Esophagus (tissue), 2 donors: ENCODE measurements around the gene OPHN1. TPM values are rescaled to one million over a fixed set of nuclear protein-coding genes. Genes with fewer than 3 reads are reported as not detected.
"Not testable (repeated sequence)": the region's sequence is repeated elsewhere in the genome, so short reads cannot be mapped to it uniquely, and the experiment has no call there.

Experiments
- H3K27ac ChIP-seq, 2 donors: one replicate each; pipeline ENCODE4 v1.5.1; 2013; ENCODE audit warnings: low read depth in 2 of 2, mild to moderate bottlenecking in 2 of 2, inconsistent platforms in 1 of 2, low read length in 1 of 2, moderate library complexity in 1 of 2
- H3K27me3 ChIP-seq, 2 donors: one replicate each; pipeline ENCODE4 v1.6.1; 2013; ENCODE audit warnings: low read length in 2 of 2, control low read depth in 1 of 2, mild to moderate bottlenecking in 1 of 2; ENCODE audit not compliant: insufficient read depth in 2 of 2, control insufficient read depth in 1 of 2
- H3K36me3 ChIP-seq, 2 donors: one replicate each; pipeline ENCODE4 v1.6.1; 2013; ENCODE audit warnings: low read length in 1 of 2; ENCODE audit not compliant: control insufficient read depth in 2 of 2, insufficient read depth in 2 of 2
- H3K4me1 ChIP-seq, 2 donors: one replicate each; pipeline ENCODE4 v1.6.1; 2013; ENCODE audit warnings: low read length in 1 of 2; ENCODE audit not compliant: control insufficient read depth in 2 of 2, insufficient read depth in 2 of 2
- H3K4me3 ChIP-seq, 2 donors: one replicate each; pipeline ENCODE4 v1.5.1; 2013; ENCODE audit warnings: low read length in 2 of 2, mild to moderate bottlenecking in 2 of 2, low read depth in 1 of 2, moderate library complexity in 1 of 2
- H3K9me3 ChIP-seq, 2 donors: one replicate each; pipeline ENCODE4 v1.6.1; 2013; ENCODE audit warnings: mild to moderate bottlenecking in 2 of 2, low read depth in 1 of 2, low read length in 1 of 2, moderate library complexity in 1 of 2; ENCODE audit not compliant: control insufficient read depth in 2 of 2, insufficient read depth in 1 of 2
- WGBS, 2 donors: extraction: QIAGEN DNeasy Blood & Tissue Kit; methylation state at CpG; one replicate each; pipeline ENCODE4 v1.1.7; 2013; 5-methylcytosine and 5-hydroxymethylcytosine counted together
- polyA plus RNA-seq, 2 donors: library from polyadenylated mRNA; stranded (reverse); fragments of 200-250 nt; gene quantifications; one replicate each; pipeline ENCODE4 v1.2.3, GENCODE V29; 2013
- donor health status: healthy with polysubstance abuse.
- donor health status: Bipolar disorder and iron deficiency.

Gene OPHN1
- polyA plus RNA-seq, 2 donors = 0.96 to 1.2 TPM

DNA sequence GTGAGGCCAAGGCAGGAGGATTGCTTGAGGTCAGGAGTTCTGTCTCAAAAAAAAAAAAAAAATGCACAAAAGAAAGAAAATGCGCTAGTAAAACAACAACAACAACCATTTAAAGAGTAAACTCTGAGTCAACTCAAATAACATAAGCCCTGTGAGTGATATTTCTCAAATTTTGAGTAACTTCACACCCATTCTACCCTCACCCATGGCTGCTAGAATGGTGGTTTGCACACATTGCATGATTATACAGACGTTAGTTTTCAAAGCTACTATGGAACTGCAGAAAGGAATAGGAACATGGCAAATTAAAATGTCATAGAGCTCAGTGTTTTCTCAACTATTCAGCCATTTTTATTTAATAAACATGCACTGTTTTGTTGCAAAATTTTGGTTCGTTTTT is 145.9 kb downstream of the OPHN1 start:
- 65 to 86% methylated on average over 3 of the region's 3 CpGs for WGBS, 2 donors
- Histone ChIP-seq H3K27ac (no peak overlapping the region), H3K4me1 (no peaks in the 10 kb centered on the region), H3K36me3 (no peaks in the 10 kb centered on the region), H3K9me3 (peaks cover 0 to 2% of the 10 kb centered on the region in 2 donors), H3K27me3 (no peaks in the 10 kb centered on the region), H3K4me3 (no peak overlapping the region)

DNA sequence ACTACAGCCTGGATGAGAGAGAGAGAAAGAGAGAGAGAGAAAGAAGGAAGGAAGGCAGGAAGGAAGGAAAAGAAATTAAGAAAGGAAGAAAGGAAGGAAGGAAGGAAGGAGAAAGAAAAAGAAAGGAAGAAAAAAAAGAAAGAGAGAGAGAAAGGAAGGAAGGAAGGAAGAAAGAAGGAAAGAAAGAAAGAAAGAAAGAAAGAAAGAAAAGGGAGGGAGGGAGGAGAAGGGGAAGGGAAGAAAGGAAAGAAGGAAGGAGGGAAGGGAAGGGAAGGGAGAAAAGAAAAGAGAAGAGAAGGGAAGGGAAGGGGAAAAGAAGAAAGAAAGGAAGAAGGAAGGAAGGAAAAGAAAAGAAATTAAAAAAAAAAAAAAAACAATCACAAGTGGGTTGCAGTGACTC is 146.3 kb downstream of the OPHN1 start:
- H3K4me3 ChIP-seq = no peak overlapping the region
- no peaks in the 10 kb centered on the region for H3K4me1 ChIP-seq
- no peaks in the 10 kb centered on the region for H3K36me3 ChIP-seq
- peaks cover 0 to 2% of the 10 kb centered on the region in 2 donors for H3K9me3 ChIP-seq
- H3K27ac ChIP-seq = no peak overlapping the region
- H3K27me3 ChIP-seq = no peaks in the 10 kb centered on the region

DNA sequence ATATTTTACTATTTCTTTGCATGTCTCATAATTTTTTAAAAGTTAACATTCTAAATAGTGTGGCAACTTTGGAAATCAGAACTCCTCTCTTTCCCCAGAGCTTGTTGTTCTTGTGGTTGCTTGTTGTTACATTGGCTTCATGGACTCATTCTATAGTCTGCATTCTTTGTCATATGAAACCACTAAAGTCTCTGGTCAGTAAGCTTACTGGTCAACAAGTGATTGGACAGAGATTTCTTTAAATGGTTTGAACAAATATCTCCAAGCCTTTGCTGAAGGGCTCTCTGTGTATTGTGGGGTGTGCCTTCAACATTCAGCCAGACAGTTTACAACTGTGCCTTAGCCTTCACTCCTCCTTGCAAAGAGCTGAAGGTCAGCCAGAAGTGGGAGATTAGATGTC is 147.2 kb downstream of the OPHN1 start:
- H3K9me3 ChIP-seq = no peaks in the 10 kb centered on the region
- no peak overlapping the region for H3K4me3 ChIP-seq
- no peaks in the 10 kb centered on the region for H3K27me3 ChIP-seq
- no peaks in the 10 kb centered on the region for H3K36me3 ChIP-seq
- no peaks in the 10 kb centered on the region for H3K4me1 ChIP-seq
- H3K27ac ChIP-seq = no peak overlapping the region

DNA sequence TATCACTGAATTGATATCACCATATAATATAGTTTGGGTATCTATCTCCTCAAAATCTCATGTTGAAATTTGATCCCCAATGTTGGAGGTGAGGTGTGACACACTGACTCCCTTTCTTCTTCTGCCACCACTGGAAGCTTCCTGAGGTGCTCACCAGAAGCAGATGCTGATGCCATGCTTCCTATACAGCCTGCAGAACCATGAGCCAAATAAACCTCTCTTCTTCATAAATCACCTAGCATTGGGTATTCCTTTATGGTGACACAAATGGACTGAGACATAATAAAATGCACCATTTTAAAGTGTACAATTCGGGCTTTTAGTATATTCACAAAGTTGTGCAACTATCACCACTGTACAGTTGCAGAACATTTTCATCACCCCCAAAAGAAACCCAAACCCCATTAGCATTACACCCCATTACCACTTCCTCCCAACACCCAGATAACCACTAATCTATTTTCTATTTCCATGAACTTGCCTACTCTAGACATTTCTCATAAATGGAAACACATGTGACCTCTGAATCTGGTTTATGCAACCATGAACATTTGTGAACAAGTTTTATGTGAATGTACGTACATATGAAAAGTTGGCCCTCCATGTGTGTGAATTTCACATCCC is 148.9 kb downstream of the OPHN1 start:
- Histone ChIP-seq H3K4me3 (no peak overlapping the region), H3K4me1 (no peaks in the 10 kb centered on the region), H3K9me3 (no peaks in the 10 kb centered on the region), H3K27me3 (no peaks in the 10 kb centered on the region), H3K27ac (no peak overlapping the region), H3K36me3 (no peaks in the 10 kb centered on the region)
- WGBS, 2 donors = 68 to 91% methylated on average over 2 of the region's 2 CpGs

DNA sequence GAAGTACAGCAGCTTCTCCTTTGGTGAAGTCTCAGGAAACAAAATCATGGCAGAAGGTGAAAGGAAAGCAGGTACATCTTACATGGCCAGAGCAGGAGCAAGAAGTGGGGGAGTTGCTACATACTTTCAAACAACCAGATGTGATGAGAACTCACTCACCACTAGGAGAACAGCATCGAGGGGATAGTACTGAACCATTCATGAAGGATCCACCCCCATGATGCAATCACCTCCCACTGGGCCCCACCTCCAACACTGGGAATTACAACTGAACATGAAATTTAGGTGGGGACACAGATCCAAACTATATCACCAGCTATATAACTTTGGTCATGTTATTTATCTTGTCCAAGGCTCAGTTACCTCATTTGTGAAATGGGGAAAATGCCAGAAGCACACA is 159.4 kb downstream of the OPHN1 start:
- Histone ChIP-seq H3K36me3 (no peaks in the 10 kb centered on the region), H3K9me3 (no peaks in the 10 kb centered on the region), H3K27me3 (no peaks in the 10 kb centered on the region), H3K4me3 (no peak overlapping the region), H3K4me1 (no peaks in the 10 kb centered on the region), H3K27ac (no peak overlapping the region)
- WGBS, 2 donors = 31% methylated on average over 1 of the region's 1 CpG

DNA sequence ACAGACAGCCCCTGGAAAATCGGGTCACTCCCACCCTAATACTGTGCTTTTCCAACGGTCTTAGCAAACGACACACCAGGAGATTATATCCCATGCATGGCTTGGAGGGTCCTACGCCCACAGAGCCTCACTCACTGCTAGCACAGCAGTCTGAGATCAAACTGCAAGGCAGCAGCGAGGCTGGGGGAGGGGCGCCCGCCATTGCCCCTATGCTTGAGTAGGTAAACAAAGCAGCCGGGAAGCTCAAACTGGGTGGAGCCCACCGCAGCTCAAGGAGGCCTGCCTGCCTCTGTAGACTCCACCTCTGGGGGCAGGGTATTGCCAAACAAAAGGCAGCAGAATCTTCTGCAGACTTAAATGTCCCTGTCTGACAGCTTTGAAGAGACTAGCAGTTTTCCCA is 168.5 kb downstream of the OPHN1 start:
- not testable (repeated sequence) for H3K27ac ChIP-seq, H3K4me3 ChIP-seq, H3K36me3 ChIP-seq, H3K4me1 ChIP-seq, H3K27me3 ChIP-seq, H3K9me3 ChIP-seq
- 85 to 86% methylated on average over 9 of the region's 9 CpGs for WGBS, 2 donors

DNA sequence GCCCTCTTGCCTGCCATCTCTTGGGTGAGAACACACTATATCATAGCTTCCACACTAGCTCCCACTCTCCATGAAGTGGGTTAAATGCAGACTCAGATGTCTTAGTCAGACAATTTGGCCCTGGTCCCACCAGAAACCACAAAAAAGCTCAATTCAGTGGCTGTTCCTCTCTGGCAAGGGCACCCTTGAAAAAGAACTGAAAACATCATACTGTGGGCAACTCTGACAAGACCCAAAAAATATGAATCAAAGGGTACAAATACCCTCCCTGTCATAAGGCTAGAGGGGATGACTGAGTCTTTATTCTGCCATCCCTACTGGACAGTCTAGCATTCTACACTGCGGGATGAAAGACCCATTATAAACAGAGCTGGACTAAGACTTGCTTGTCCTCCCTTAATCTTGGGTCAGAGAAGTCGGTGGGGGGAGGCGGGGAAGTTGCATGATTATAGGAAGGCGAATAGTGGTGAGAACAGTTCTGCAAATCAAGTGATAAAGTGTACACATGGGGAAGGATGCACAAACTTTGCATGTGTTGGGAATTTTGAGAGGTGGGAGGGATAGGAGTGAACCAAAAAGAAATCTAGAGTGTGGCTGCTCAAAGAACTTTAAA is 172.1 kb downstream of the OPHN1 start:
- no peak overlapping the region for H3K4me3 ChIP-seq
- no peak overlapping the region for H3K27ac ChIP-seq
- no peaks in the 10 kb centered on the region for H3K9me3 ChIP-seq
- no peaks in the 10 kb centered on the region for H3K36me3 ChIP-seq
- H3K27me3 ChIP-seq = no peaks in the 10 kb centered on the region
- no peaks in the 10 kb centered on the region for H3K4me1 ChIP-seq
- 83 to 86% methylated on average over 4 of the region's 4 CpGs for WGBS, 2 donors

DNA sequence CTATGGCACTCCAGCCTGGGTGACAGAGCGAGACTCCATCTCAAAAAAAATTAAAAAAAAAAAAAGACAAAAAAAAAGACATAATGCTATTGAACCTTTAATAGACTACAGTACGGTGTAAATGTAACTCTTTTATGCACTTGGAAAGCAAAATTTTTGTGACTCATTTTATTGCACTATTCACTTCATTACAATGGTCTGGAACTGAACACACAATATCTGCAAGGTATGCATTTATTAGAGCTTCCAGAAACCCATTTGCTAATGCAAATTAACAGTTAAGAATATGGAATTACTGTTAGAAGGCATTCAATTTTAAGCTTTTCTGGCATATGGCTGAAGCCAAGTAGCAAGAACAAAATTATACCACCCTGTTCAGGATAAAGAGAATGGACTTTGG is 176.3 kb downstream of the OPHN1 start:
- Histone ChIP-seq H3K4me1 (no peaks in the 10 kb centered on the region), H3K27ac (no peak overlapping the region), H3K27me3 (no peaks in the 10 kb centered on the region), H3K4me3 (no peak overlapping the region), H3K36me3 (no peaks in the 10 kb centered on the region), H3K9me3 (no peaks in the 10 kb centered on the region)
- WGBS, 2 donors = 82 to 84% methylated on average over 2 of the region's 2 CpGs

DNA sequence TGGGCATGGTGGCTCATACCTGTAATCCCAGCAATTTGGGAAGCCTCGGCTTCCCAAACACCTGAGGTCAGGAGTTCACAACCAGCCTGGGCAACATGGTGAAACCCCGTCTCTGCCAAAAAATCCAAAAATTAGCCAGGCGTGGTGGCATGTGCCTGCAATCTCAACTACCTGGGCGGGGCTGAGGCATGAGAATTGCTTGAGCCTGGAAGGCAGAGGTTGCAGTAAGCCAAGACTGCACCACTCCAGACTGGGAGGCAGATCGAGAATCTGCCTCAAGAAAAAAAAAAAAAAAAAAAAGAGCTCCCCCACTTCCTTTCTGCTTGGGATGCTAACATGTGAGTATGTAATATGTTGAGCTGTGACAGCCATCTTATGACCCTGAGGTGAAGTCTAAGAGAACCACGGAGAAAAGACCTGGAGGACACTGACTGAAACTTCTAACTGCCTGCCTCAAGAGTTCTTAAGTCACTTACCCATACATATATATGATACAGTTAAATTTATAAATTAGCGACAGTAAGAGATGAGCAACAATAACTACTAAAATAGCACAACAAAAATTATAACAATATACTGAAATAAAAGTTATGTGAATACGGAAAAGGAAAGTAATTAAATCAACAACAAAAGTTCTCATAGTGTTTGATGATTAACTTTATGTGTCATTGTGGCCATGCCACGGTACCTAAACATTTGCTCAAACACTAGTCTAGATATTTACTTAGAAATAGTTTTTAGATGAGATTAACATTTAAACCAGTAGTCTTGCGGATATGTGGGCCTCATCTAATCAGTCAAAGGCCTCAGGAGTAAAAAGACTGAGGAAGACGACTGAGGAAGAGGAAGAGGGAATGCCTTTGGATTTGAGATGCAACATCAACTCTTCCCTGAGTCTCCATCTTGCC is 178.3 kb downstream of the OPHN1 start:
- Histone ChIP-seq H3K27me3 (no peaks in the 10 kb centered on the region), H3K4me1 (no peaks in the 10 kb centered on the region), H3K9me3 (no peaks in the 10 kb centered on the region), H3K4me3 (no peak overlapping the region), H3K27ac (no peak overlapping the region), H3K36me3 (no peaks in the 10 kb centered on the region)
- 71 to 73% methylated on average over 11 of the region's 11 CpGs for WGBS, 2 donors
